NCI-H524 (cell line): ENCODE data around the gene NACC2.

Experiments
- DNase-seq, 2 experiments: peaks; one replicate each; lab custom pipeline; 2025; lab: John Stamatoyannopoulos, UW

Gene NACC2

GRCh38 chr9:136092741-136093140 lies 2.3 kb downstream of the NACC2 start:
- DNase-seq, result no peak

DNA sequence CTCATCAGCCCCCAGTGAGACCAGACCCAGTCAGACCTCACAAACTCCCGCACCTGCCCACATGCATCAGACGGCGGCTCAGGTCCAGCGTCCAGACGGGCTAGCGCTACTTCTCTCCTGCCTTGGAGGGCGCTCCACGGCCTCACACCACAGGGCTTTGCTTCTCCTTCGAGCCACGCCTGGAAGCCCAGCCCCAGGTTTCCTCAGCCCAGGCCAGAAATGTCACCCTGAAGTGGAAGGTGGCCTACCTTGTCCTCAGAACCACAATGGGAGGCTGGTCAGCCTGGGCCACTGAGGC lies 2.8 kb downstream of the NACC2 start:
- no peak for DNase-seq

DNA sequence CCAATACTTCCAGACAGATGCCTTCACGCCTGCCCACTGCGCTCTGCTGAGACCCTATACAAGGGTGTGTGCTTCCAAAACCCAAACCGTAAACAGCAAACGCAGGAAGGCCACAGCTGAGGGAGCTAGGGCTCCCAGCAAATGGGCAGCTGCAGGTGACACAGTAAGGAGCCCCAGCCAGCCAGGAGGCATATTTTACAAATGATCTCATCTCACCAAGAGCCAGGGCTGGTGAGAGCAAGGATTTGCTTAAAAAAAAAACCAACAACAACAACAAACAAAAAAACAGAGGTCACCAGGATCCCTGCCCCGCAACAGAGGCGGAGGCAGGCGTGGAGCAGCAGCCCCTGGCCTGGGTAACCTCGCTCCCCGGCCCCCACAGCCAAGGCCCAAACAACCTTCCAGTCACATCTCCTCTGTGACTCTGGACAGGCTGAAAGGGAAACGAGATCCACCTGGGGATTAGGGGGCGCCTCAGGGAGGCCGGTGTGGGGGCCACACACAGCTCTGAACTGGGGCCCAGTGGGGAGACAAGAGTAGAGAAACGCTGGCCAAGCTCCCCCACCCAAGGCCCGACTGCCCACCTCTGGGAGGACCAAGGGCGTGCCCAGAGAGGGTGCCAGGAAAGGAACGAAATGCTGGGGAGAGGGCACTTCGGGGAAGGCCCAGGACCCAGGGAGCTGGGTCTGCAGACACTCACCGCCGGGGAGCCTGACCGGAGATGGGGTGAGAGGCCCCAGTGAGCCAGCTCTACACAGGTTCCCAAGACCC lies 3.3 kb downstream of the NACC2 start:
- no peak for DNase-seq

DNA sequence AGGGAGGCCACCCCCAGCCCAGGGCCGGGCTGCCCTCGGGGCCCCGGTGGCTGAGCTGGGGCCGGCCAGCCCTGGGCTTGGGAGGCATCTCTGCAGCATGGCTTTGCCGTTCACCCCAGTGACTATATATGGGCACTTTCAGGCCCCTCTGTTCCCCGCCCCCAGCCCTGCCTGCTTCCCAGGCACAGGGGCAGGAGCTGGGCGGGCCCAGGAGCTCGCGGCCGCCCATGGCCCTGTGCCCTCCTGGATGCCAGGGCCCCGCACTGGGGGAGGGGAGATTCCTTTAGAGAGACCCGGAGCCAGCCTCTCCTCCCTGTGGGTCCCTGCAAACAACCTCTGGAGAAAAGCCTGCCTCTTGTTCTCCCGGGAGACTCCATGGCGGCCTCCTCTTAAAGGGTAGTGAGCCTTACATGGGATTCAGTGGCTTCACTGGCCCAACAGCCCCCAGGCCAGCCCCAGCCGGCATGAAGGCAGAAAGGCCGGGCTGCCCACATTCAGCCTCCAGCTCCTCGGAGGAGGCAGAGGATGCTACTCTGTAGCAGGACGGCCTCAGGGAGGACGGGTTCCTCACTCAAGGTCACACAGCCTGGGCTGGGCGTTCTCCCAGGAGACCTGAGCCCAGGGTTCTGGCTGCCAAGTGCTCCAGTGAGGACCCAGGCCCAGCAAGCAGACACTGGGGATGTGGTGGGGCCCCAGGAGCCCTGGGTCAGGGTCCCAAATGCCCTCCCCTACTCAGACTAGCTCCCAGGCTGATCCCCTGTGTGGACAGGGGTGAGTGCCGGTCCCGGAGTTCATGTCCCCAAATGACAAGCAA lies 4.1 kb downstream of the NACC2 start:
- DNase-seq, result no peak

- no peak for DNase-seq
Measured at GRCh38 chr9:136090056-136090735, 4.9 kb downstream of the NACC2 start.

- peak; percentile 26 to 33 for DNase-seq
Measured at GRCh38 chr9:136089697-136090045, 5.4 kb downstream of the NACC2 start.

DNA sequence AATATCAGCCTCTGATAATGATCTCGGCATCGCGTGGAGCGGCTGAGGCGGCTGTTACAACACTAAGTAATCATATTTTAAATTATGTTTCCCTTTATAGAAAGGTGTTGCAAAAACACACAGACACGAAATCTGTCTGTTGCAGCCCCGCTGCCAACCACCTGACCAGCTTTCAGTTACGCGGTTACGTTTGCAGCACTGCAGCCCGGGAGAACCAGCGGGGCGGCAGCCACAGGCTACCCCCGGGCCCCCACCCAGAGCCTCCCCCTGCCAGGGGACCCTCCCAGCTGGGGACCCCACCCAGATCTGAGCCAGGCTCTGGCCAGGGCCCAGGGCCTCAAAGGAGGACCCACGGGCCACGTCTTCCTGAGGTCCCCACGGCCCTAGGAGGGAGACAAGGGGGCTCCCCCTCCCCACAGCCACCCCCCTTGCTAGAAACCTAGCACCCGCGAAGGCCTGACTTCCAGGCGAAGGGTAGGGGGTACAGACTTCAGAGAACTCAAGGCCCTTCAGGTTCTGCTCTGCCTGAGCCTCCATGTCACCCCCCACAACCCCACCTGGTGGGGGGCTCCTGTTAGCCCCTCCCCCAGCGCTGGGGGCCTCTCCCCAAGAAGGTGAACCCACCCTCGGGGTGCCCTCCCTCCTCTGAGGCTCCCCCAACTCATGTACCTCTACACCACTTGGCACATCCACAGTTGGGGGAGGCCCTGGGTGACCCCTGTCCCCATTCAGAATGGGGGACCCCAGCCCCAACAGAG lies 6.0 kb downstream of the NACC2 start:
- DNase-seq, result no peak

- DNase-seq, result no peak
Measured at GRCh38 chr9:136088481-136088938, 6.6 kb downstream of the NACC2 start.

DNA sequence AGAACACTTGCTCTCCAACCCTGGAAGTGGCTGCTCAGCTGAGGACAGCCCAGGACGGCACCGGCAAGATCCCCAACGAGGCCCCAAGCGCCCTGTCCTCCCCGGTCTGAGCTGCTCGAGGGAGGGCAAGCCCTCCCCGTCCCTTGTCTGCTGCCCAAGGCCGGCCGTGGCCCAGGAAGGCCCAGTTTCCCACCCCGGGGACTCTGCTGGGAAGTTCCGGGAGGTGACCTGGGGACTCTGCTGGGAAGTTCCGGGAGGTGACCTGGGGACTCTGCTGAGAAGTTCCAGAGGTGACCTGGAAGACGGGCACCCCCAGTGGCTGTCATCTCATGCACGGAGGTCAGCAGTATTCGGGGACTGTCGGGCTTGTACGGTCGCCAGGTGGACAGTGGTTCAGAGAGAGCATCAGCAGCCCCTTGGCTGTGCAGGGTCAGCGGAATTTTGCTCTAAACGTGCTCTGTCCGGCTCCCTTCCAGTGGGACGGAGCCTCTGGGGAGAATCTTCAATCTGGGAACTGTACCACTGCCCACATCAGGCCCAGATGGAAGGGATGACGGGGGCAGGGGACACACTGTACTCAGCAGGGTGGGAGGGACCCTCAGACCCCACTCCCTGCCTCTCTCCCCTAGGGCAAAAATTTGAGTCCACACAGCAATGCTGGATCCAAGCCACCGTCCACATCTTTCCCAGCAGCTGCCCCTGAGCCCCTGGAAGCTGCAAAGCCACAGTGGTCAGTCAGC lies 7.2 kb downstream of the NACC2 start:
- DNase-seq, result no peak

GRCh38 chr9:136086951-136087740 lies 7.9 kb downstream of the NACC2 start:
- DNase-seq, result no peak

GRCh38 chr9:136086213-136086881 lies 8.7 kb downstream of the NACC2 start:
- DNase-seq, result no peak

DNA sequence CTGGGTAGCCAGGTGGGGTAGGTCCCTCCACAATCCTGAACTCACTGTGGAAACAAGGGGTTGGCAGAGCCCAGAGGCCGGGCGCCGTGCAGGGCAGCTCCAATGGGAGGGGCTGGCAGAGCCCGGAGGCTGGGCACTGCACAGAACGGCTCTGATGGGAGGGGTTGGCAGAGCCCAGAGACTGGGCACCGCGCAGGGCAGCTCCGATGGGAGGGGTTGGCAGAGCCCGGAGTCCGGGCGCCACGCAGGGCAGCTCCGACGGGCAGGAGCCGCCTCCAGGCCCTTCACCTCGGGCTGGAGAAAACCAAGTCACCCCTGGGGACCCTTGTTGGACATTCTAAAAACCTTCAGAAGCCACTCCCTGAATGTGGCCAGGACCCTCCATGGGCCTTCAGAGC lies 9.3 kb downstream of the NACC2 start:
- DNase-seq, result no peak

DNA sequence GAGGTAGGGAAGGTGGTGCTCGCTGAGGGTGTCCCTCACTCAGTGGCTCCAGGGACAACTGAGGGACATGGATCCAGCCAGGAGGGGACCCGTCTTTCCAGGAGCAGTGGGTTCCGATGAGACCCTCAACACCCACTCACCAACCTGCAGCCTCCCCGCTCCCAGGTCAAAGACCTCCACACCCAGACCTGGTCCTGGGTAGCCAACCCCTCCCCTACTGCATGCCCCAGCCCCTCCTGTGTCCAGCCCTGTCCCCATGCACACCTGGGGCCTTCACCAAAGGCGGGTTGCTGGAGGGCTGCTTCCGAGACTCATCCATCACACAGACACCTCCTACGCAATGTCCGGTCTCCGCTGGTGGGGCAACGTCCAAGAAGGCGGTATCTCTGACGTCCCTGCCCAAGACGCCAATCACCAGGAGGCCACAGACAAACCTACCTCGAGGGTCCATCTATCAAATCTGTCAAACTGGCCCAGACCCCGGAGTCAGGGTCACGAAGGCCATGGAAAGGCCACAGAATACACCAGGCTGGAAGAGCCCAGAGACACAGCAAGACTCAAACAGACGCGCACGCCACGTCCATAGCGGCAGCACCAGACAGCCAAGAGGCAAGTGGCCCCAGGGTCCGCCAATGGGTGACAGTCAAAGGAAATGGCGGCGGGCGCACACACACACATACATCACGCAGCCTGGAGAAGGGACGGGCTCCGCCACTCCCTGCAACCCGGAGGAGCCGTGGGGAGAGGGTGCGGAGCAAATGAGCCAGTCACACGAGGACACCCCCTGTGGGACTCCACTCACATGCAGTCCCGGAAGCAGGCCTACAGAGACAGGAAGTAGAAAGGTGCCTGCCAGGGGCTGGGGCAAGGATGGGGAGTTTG lies 10.8 kb downstream of the NACC2 start:
- DNase-seq, result no peak

- no peak for DNase-seq
Measured at GRCh38 chr9:136083558-136084062, 11.5 kb downstream of the NACC2 start.

DNA sequence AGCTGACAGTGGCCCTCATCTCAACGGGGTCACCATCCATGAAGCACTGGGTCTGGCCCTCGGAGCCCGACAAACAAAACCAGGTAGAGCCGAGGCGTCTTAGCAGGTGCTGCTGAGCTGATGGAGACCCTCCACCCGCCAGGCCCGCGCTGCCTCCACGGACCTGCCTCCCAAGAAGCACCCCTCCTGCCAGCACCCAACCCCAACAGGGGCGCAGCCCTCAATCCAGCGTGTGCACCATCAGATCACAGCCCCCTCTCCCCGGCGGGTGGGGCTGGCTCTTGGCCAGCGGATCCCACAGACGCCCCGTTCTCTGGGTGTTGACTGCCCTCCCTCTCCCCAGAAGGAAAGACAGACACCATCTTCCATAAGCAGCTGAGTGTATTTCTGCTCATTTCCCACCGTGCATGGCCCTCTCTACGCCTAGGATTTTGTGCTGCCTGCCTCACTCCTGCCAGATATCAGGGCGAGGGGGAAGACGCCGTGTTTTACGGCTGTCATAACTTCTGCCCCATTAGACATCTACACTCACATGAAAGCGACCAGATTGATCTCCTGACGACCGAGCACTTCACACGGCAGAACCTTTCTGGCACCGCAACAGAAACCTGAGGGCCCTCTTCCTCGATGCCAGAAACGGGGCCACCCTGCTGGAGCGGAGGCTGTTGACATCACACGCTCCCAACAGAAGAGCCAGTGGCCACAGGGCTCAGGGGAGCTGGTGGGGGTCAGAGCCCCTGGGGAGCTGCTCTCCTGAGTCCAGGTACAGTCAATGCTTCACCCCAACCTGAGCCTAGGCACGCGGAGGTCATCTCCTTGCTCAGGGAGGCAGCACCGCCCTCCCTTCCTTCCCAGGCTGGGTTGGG lies 12.4 kb downstream of the NACC2 start:
- no peak for DNase-seq

DNA sequence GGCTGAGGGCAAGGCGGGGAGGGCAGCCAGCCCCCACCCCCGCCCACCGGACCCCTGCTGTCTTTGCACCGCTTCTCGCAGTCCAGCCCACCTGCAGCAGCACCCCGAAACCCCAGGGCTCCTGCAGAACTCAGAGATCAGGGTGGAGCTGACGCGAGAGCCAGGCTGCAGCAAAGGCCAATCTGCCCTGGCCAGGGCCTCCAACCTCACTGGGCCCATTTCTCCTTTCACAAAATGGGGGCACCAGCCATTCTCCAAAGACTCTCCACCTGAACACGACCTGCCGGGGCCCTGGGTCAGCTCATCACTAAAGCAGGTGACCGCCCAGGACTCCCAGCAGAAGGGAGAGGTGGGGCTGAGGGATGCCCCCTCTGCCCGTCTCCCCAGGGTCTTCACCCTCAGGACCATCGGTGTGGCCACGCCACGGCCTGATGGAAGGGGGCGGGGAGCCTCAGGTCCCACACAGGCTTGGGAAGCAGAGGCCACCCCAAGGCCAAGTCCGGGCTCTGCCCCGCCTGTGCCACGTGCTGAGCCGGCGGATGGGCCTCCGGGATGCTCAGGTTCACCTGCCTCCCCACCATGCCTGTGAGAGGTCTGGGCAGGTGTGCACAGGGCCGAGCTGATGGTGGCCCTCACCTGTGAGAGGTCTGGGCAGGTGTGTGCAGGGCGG lies 13.1 kb downstream of the NACC2 start:
- no peak for DNase-seq

GRCh38 chr9:136081113-136081825 lies 13.8 kb downstream of the NACC2 start:
- DNase-seq, result peak in 1 of 2 experiments; percentile 34
